Measurements from ENCODE around the gene ZNF69.

GRCh38 chr19:11848200-11848593 is 39.4 kb upstream of the ZNF69 start:
- TF ChIP-seq CTCF (IDR thresholded peaks at IDR 0.05), result no peak
- TF ChIP-seq POLR2A (IDR thresholded peaks at IDR 0.05), result no peak
